H1 (cell line): ENCODE data around the gene CRYAB. TPM values are rescaled to one million over a fixed set of nuclear protein-coding genes. Genes with fewer than 3 reads are reported as not detected.

Source experiments
- CBX8 ChIP-seq: fragments of 300-800, 300-1000 bp; sonication (generic); IDR thresholded peaks from 2 replicates; pipeline ENCODE4 v1.7.1; 2016; ENCODE audit warnings: low read depth, low read length, borderline replicate concordance
- KDM1A ChIP-seq: fragments of 200-600, 300-600 bp; sonication (generic); IDR thresholded peaks from 2 replicates; pipeline ENCODE4 v1.7.1; 2016; ENCODE audit warnings: mild to moderate bottlenecking, low read length, borderline replicate concordance
- KDM5A ChIP-seq: fragments of 200-600 bp; IDR thresholded peaks from 2 replicates; pipeline ENCODE4 v1.7.1; 2012; ENCODE audit warnings: mild to moderate bottlenecking, low read length, inconsistent platforms, mixed read lengths
- POU5F1 ChIP-seq: IDR thresholded peaks from 2 replicates; pipeline ENCODE4 v1.6.1; 2011; ENCODE audit warnings: low read depth, mild to moderate bottlenecking, low read length, moderate library complexity
- TAF1 ChIP-seq: IDR thresholded peaks from 2 replicates; pipeline ENCODE4 v1.6.1; 2011; ENCODE audit warnings: mild to moderate bottlenecking, low read depth, low read length
- YY1 ChIP-seq: IDR thresholded peaks from 2 replicates; pipeline ENCODE4 v1.6.1; 2011; ENCODE audit warnings: low read depth, mild to moderate bottlenecking, low read length
- polyA plus RNA-seq, 7 experiments: library from polyadenylated mRNA; depleted of rRNA in 3 of 7; stranded (reverse) in 5 of 7; unstranded in 2 of 7; fragments of >200 nt in 5 of 7; fragments of 200-250 nt in 2 of 7; gene quantifications; 1 replicate in 5 of 7; 2 replicates in 1 of 7; 4 replicates in 1 of 7; pipeline versions ENCODE4 v1.2.1 to v1.2.3, GENCODE V29; 2011 to 2013; ENCODE audit warnings: missing spikeins in 2 of 7, mixed read lengths in 2 of 7
- total RNA-seq: library from RNA; stranded (reverse); fragmentation: NEBNext Ultra II Directional; extraction: Animal tissue kit (Norgen Biotek cat#: 25700); gene quantifications from 2 replicates; pipeline ENCODE4 v1.2.1, GENCODE V29; 2021

The CRYAB gene
- total and polyA plus RNA-seq, 2 of the 8 experiments (the other 6 are each of a cell fraction or from before 2014, with no cell fraction given), result 1.9 to 2.0 TPM

DNA sequence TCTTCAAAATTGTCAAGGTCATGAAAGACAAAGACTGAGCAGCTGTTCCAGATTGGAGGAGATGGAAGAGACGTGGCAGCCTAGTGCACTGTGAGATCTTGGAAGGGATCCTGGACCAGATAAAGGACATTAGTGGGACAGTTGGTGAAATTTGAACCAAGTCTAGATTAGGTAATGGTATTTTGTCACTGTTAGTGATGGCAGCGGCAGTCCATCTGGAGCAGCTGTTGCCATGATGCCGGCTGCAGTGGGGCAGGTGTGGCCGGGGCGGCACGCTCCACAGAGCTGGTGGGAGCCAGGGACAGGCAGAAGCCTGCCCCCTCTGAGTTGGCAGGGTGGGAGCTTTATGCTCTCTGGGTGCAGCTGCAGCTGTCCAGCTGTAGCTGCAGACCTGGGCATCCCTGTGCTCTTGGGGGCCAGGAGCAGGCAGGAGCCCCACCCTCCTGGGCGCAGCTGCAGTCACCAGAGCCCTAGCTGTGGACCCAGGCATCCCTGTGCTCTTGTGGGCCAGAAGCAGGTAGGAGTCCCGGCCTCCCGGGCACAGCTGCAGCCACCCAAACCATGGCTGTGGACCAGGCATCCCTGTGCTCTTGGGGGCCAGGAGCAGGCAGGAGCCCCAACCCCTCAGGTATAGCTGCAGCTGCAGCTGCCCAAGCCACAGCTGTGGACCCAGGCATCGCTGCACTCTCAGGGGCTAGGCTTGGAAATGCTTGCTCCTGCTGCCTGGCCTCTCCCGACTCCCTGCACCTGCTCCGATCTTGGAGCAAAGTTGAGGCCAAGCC lies 46.3 kb upstream of the CRYAB start (continued):
- no peak for TF ChIP-seq KDM5A
- no peak for TF ChIP-seq POU5F1
- TF ChIP-seq KDM1A, result no peak
- no peak for TF ChIP-seq TAF1
- no peak for TF ChIP-seq CBX8
- no peak for TF ChIP-seq YY1
- TF ChIP-seq, all 59 proteins: peak for 0
